Measurements from ENCODE around the gene ALKBH4. TPM values are rescaled to one million over a fixed set of nuclear protein-coding genes. Genes with fewer than 3 reads are reported as not detected.

ALKBH4 gene
- total RNA-seq, 2 experiments from 2014 or later = 2.9 to 3.5 TPM

DNA sequence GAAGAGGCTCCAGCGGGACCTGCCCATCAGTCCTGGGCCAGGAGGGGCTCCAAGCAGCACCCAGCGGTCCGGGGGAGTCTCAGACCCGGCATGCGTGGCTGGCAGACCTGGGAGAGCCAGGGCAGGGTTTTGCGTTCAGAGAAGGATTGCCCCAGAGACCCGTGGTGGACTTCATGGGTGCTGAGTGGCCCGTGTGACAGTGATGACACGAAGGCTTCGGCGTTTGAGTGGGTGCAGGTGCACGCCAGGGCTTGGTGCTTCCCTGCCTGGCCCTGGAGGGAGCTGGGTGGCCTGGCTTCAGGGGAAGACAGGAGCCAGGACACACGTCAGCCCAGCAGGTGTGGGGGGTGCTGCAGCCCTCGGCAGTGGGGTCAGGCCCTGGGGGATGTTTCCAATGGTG lies 17.4 kb downstream of the ALKBH4 start:
- H3K4me3 Mint-ChIP-seq = no peak overlapping the region
- POLR2A ChIA-PET = no interaction called here

DNA sequence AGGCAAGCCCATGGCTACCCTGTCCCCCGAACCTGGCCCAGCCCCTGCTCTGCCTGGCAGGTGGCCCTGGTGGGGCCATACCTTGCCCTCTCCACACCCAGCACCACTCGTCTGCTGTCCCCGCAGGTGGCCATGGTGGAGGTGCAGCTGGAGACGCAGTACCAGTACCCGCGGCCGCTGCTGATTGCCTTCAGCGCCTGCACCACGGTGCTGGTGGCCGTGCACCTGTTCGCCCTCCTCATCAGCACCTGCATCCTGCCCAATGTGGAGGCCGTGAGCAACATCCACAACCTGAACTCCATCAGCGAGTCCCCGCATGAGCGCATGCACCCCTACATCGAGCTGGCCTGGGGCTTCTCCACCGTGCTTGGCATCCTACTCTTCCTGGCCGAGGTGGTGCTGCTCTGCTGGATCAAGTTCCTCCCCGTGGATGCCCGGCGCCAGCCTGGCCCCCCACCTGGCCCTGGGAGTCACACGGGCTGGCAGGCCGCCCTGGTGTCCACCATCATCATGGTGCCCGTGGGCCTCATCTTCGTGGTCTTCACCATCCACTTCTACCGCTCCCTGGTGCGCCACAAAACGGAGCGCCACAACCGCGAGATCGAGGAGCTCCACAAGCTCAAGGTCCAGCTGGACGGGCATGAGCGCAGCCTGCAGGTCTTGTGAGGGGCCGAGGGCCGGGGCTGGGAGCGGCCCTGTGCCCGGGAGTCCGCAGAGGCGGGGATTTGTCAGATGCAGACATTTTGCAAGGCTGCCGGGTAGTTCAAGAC lies 18.1 kb downstream of the ALKBH4 start:
- H3K9me3 ChIP-seq (ENCODE audit: control insufficient read depth in 1 of 2, insufficient read depth in 1 of 2, low read length in 2 of 2) = no peaks in the 10 kb centered on the region
- peaks cover 33% of the 10 kb centered on the region for H3K36me3 ChIP-seq (ENCODE audit: insufficient read depth, low read length)
- H3K27ac Mint-ChIP-seq = no peak overlapping the region
- TF ChIP-seq, protein P1, sequence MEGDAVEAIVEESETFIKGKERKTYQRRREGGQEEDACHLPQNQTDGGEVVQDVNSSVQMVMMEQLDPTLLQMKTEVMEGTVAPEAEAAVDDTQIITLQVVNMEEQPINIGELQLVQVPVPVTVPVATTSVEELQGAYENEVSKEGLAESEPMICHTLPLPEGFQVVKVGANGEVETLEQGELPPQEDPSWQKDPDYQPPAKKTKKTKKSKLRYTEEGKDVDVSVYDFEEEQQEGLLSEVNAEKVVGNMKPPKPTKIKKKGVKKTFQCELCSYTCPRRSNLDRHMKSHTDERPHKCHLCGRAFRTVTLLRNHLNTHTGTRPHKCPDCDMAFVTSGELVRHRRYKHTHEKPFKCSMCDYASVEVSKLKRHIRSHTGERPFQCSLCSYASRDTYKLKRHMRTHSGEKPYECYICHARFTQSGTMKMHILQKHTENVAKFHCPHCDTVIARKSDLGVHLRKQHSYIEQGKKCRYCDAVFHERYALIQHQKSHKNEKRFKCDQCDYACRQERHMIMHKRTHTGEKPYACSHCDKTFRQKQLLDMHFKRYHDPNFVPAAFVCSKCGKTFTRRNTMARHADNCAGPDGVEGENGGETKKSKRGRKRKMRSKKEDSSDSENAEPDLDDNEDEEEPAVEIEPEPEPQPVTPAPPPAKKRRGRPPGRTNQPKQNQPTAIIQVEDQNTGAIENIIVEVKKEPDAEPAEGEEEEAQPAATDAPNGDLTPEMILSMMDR (IDR thresholded peaks at IDR 0.05) = no peak
- no peak overlapping the region for H3K4me3 ChIP-seq (ENCODE audit: low read length)
- ATAC-seq (ENCODE audit: poor library complexity) (no peak), DNase-seq (no peak)
- POLR2A ChIA-PET = no interaction called here
- no peaks in the 10 kb centered on the region for H3K27me3 ChIP-seq (ENCODE audit: control insufficient read depth in 1 of 2, insufficient read depth in 2 of 2, low read length in 2 of 2)
- CTCF ChIA-PET = no interaction called here
- H3K4me3 Mint-ChIP-seq = no peak overlapping the region
- peaks cover 5% of the 10 kb centered on the region for H3K36me3 Mint-ChIP-seq (ENCODE audit: low read depth)
- H3K4me1 Mint-ChIP-seq (ENCODE audit: low read depth) = peaks cover 4% of the 10 kb centered on the region
- H3K27ac ChIP-seq (ENCODE audit: low read depth in 1 of 2, low read length in 2 of 2) = no peak overlapping the region
- no peaks in the 10 kb centered on the region for H3K27me3 Mint-ChIP-seq
- intact Hi-C loops (cut with DNase I, micrococcal nuclease) = no loop called here
- H3K4me1 ChIP-seq (ENCODE audit: insufficient read depth, low read length) = peaks cover 5% of the 10 kb centered on the region
- no peaks in the 10 kb centered on the region for H3K9me3 Mint-ChIP-seq

More for the DNA sequence above, 17.4 kb downstream of the ALKBH4 start:
- Mint-ChIP-seq H3K27me3 (no peaks in the 10 kb centered on the region), H3K27ac (no peak overlapping the region), H3K4me1 (ENCODE audit: low read depth) (peaks cover 4% of the 10 kb centered on the region), H3K36me3 (ENCODE audit: low read depth) (no peaks in the 10 kb centered on the region), H3K9me3 (no peaks in the 10 kb centered on the region)
- ATAC-seq (ENCODE audit: poor library complexity) = no peak
- intact Hi-C loops (cut with DNase I, micrococcal nuclease) = no loop called here
- CTCF ChIA-PET = interaction anchor here (6.3 kb wide), 1 partner anchor 34 kb away, joined by 43 read pairs; no protein-coding TSS in a partner anchor
- H3K27ac ChIP-seq (ENCODE audit: low read depth in 1 of 2, low read length in 2 of 2) = no peak overlapping the region
- no peaks in the 10 kb centered on the region for H3K27me3 ChIP-seq (ENCODE audit: control insufficient read depth in 1 of 2, insufficient read depth in 2 of 2, low read length in 2 of 2)
- TF ChIP-seq, protein P1 (IDR thresholded peaks at IDR 0.05) = no peak
- H3K4me1 ChIP-seq (ENCODE audit: insufficient read depth, low read length) = peaks cover 5% of the 10 kb centered on the region
- no peak overlapping the region for H3K4me3 ChIP-seq (ENCODE audit: low read length)
- no peak for DNase-seq
- peaks cover 29% of the 10 kb centered on the region for H3K36me3 ChIP-seq (ENCODE audit: insufficient read depth, low read length)
- no peaks in the 10 kb centered on the region for H3K9me3 ChIP-seq (ENCODE audit: control insufficient read depth in 1 of 2, insufficient read depth in 1 of 2, low read length in 2 of 2)

DNA sequence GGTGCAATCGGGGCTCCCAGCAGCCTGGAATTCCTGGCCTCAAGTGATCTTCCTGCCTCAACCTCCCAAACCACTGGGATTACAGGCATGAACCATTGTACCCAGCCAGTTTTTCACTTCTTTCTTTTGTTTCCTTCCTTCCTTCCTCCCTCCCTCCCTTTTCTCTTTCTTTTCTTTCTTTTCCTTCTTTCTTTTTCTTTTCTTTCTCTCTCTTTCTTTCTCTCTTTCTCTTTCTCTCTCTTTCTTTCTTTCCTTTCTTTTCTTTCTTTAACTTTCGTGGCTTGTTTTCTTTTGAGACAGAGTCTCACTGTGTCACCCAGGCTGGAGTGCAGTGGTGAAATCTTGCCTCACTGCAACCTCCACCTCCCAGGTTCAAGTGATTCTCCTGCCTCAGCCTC lies 19.0 kb downstream of the ALKBH4 start:
- no peak overlapping the region for H3K27ac Mint-ChIP-seq
- TF ChIP-seq, protein P1 (IDR thresholded peaks at IDR 0.05) = no peak
- ATAC-seq (ENCODE audit: poor library complexity) (no peak), DNase-seq (no peak)
- no peak overlapping the region for H3K4me3 Mint-ChIP-seq
- H3K4me1 Mint-ChIP-seq (ENCODE audit: low read depth) = peaks cover 4% of the 10 kb centered on the region
- Histone ChIP-seq H3K27ac (ENCODE audit: low read depth in 1 of 2, low read length in 2 of 2) (no peak overlapping the region), H3K9me3 (ENCODE audit: control insufficient read depth in 1 of 2, insufficient read depth in 1 of 2, low read length in 2 of 2) (no peaks in the 10 kb centered on the region), H3K4me1 (ENCODE audit: insufficient read depth, low read length) (peaks cover 5% of the 10 kb centered on the region), H3K36me3 (ENCODE audit: insufficient read depth, low read length) (peaks cover 34% of the 10 kb centered on the region), H3K27me3 (ENCODE audit: control insufficient read depth in 1 of 2, insufficient read depth in 2 of 2, low read length in 2 of 2) (no peaks in the 10 kb centered on the region), H3K4me3 (ENCODE audit: low read length) (no peak overlapping the region)
- ChIA-PET CTCF (interaction anchor here (1.4 kb wide), 1 partner anchor 33 kb away, joined by 4 read pairs; no protein-coding TSS in a partner anchor), POLR2A (no interaction called here)
- intact Hi-C loops (cut with DNase I, micrococcal nuclease) = no loop called here
- H3K9me3 Mint-ChIP-seq = no peaks in the 10 kb centered on the region
- H3K27me3 Mint-ChIP-seq = no peaks in the 10 kb centered on the region
- H3K36me3 Mint-ChIP-seq (ENCODE audit: low read depth) = peaks cover 6% of the 10 kb centered on the region

Measured in CD4-positive, alpha-beta T cell (primary cell).